ENCODE data around the gene RNF2. TPM values are rescaled to one million over a fixed set of nuclear protein-coding genes. Genes with fewer than 3 reads are reported as not detected.

RNF2 gene
- total RNA-seq, 1 donor from 2014 or later = 17.1 TPM

GRCh38 chr1:185070051-185070450 lies 24.7 kb downstream of the RNF2 start:
- TF ChIP-seq, protein P1, sequence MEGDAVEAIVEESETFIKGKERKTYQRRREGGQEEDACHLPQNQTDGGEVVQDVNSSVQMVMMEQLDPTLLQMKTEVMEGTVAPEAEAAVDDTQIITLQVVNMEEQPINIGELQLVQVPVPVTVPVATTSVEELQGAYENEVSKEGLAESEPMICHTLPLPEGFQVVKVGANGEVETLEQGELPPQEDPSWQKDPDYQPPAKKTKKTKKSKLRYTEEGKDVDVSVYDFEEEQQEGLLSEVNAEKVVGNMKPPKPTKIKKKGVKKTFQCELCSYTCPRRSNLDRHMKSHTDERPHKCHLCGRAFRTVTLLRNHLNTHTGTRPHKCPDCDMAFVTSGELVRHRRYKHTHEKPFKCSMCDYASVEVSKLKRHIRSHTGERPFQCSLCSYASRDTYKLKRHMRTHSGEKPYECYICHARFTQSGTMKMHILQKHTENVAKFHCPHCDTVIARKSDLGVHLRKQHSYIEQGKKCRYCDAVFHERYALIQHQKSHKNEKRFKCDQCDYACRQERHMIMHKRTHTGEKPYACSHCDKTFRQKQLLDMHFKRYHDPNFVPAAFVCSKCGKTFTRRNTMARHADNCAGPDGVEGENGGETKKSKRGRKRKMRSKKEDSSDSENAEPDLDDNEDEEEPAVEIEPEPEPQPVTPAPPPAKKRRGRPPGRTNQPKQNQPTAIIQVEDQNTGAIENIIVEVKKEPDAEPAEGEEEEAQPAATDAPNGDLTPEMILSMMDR (IDR thresholded peaks at IDR 0.05; ENCODE audit: insufficient read depth, low read length, poor library complexity, severe bottlenecking) = no peak
- Histone ChIP-seq H3K4me3 (ENCODE audit: low read depth, low read length) (no peak overlapping the region), H3K27me3 (ENCODE audit: control insufficient read depth, insufficient read depth, low read length) (no peaks in the 10 kb centered on the region), H3K36me3 (ENCODE audit: control insufficient read depth, insufficient read depth, low read length) (no peaks in the 10 kb centered on the region)
- DNase-seq (ENCODE audit: low read depth) = no peak

GRCh38 chr1:185073725-185074124 lies 28.4 kb downstream of the RNF2 start:
- TF ChIP-seq, protein P1 (IDR thresholded peaks at IDR 0.05; ENCODE audit: insufficient read depth, low read length, poor library complexity, severe bottlenecking) = no peak
- DNase-seq (ENCODE audit: low read depth) = peak; percentile 18
- Histone ChIP-seq H3K27me3 (ENCODE audit: control insufficient read depth, insufficient read depth, low read length) (no peaks in the 10 kb centered on the region), H3K36me3 (ENCODE audit: control insufficient read depth, insufficient read depth, low read length) (no peaks in the 10 kb centered on the region), H3K4me3 (ENCODE audit: low read depth, low read length) (no peak overlapping the region)

DNA sequence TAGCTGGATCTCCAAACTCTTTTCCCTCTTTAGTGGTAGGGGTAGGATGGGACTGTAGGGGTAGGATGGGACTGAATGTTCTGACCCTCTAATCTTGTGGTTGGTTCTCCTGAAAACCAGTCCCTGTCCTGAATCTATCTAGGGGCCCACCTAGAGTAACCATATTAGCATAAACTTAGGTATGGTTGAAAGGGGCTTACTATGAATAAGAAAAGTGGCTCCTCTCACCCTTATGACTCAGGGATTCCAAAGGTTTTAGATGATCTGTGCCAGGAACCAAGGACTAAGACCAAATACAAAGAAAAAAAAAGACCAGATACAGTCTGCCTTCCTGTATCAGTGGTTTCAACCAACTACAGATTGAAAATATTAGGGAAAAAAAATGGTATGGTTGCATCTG lies 28.9 kb downstream of the RNF2 start:
- no peak overlapping the region for H3K4me3 ChIP-seq (ENCODE audit: low read depth, low read length)
- no peaks in the 10 kb centered on the region for H3K36me3 ChIP-seq (ENCODE audit: control insufficient read depth, insufficient read depth, low read length)
- no peaks in the 10 kb centered on the region for H3K27me3 ChIP-seq (ENCODE audit: control insufficient read depth, insufficient read depth, low read length)
- TF ChIP-seq, protein P1 (IDR thresholded peaks at IDR 0.05; ENCODE audit: insufficient read depth, low read length, poor library complexity, severe bottlenecking) = no peak
- no peak for DNase-seq (ENCODE audit: low read depth)

DNA sequence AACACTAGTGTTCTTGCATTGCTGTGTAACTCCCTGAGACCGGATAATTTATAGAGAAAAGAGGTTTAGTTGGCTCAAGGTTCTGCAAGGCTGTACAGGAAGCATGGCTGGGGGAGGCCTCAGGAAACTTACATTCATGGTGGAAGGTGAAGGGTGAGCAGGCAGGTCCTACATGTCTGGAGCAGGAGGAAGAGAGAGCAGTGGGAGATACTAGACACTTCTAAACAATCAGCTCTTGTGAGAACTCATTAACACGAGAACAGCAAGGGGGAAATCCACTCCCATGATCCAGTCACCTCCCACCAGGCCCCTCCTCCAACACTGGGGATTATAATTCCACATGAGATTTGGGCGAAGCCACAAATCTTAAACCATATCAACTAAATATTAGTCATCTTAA lies 30.1 kb downstream of the RNF2 start:
- H3K36me3 ChIP-seq (ENCODE audit: control insufficient read depth, insufficient read depth, low read length) = no peaks in the 10 kb centered on the region
- TF ChIP-seq, protein P1 (IDR thresholded peaks at IDR 0.05; ENCODE audit: insufficient read depth, low read length, poor library complexity, severe bottlenecking) = no peak
- DNase-seq (ENCODE audit: low read depth) = no peak
- H3K27me3 ChIP-seq (ENCODE audit: control insufficient read depth, insufficient read depth, low read length) = no peaks in the 10 kb centered on the region
- H3K4me3 ChIP-seq (ENCODE audit: low read depth, low read length) = no peak overlapping the region

DNA sequence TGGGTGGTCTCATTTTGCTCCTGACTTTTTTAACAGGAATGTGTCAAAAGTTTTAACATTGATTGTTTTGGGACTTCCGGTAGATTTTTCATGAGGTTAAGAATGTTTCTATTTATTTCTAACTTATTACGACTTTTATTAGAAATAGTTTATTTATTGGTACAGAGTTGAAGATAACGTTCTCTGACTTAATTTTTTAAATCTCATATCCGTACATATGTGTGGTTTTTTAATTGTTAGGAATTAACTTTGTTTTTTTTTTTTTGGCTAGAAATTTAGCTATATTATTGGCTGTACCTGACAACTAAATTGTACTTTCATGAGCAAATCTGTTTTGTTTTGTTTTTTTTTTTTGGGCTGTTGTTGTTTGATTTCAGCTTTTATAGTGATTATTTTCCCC lies 32.0 kb downstream of the RNF2 start:
- Histone ChIP-seq H3K4me3 (ENCODE audit: low read depth, low read length) (no peak overlapping the region), H3K36me3 (ENCODE audit: control insufficient read depth, insufficient read depth, low read length) (no peaks in the 10 kb centered on the region), H3K27me3 (ENCODE audit: control insufficient read depth, insufficient read depth, low read length) (no peaks in the 10 kb centered on the region)
- DNase-seq (ENCODE audit: low read depth) = no peak
- TF ChIP-seq, protein P1 (IDR thresholded peaks at IDR 0.05; ENCODE audit: insufficient read depth, low read length, poor library complexity, severe bottlenecking) = no peak

- Histone ChIP-seq H3K36me3 (ENCODE audit: control insufficient read depth, insufficient read depth, low read length) (no peaks in the 10 kb centered on the region), H3K27me3 (ENCODE audit: control insufficient read depth, insufficient read depth, low read length) (no peaks in the 10 kb centered on the region), H3K4me3 (ENCODE audit: low read depth, low read length) (no peak overlapping the region)
- no peak for DNase-seq (ENCODE audit: low read depth)
- TF ChIP-seq, protein P1 (IDR thresholded peaks at IDR 0.05; ENCODE audit: insufficient read depth, low read length, poor library complexity, severe bottlenecking) = no peak
Measured at GRCh38 chr1:185080422-185080821, 35.1 kb downstream of the RNF2 start.

Measured in kidney epithelial cell (primary cell).